Lower leg skin (tissue), 4 donors: ENCODE data around the gene NECAB2. TPM values are rescaled to one million over a fixed set of nuclear protein-coding genes. Genes with fewer than 3 reads are reported as not detected.

Experiments used
- DNase-seq, 2 donors: peaks; one replicate each; pipeline ENCODE4 v3.0.0-alpha.2; 2019; ENCODE audit warnings: low spot score in 2 of 2
- H3K4me3 ChIP-seq: fragments of 200-600 bp; sonication (generic); 2 replicates; pipeline ENCODE4 v1.5.1; 2017; ENCODE audit warnings: mild to moderate bottlenecking, low read depth; ENCODE audit not compliant: poor library complexity, severe bottlenecking
- POLR2A ChIP-seq, 2 donors: fragments of 450-650 bp; IDR thresholded peaks; one replicate each; pipeline ENCODE4 v1.6.1; 2016 to 2017; ENCODE audit warnings: antibody characterized with exemption in 2 of 2, mild to moderate bottlenecking in 1 of 2, moderate library complexity in 1 of 2
- WGBS, 2 donors: methylation state at CpG; one replicate each; pipeline ENCODE4 v1.1.5; 2018; 5-methylcytosine and 5-hydroxymethylcytosine counted together
- intact Hi-C: fragments of 100-400 bp; cut with DNase I; formaldehyde crosslinking; loops from one replicate; pipeline ENCODE4 v1.15.0; 2023; ENCODE audit warnings: low total_unique reads
- total RNA-seq, 4 donors: library from RNA; depleted of rRNA; stranded (reverse); fragments of >200 nt; gene quantifications; one replicate each; pipeline ENCODE4 v1.1.0, GENCODE V29; 2016
- TF ChIP-seq, protein P1 (sequence below), 3 donors: fragments of 450-650 bp; IDR thresholded peaks; one replicate each; pipeline ENCODE4 v1.5.1; 2016; ENCODE audit warnings: antibody characterized with exemption in 3 of 3, mild to moderate bottlenecking in 3 of 3, moderate library complexity in 2 of 3

NECAB2 gene
- total RNA-seq, 4 donors from 2014 or later: not detected

GRCh38 chr16:84013787-84014569 is 45.9 kb downstream of the NECAB2 start:
- no peak for TF ChIP-seq POLR2A (IDR thresholded peaks at IDR 0.05)
- TF ChIP-seq, protein P1, sequence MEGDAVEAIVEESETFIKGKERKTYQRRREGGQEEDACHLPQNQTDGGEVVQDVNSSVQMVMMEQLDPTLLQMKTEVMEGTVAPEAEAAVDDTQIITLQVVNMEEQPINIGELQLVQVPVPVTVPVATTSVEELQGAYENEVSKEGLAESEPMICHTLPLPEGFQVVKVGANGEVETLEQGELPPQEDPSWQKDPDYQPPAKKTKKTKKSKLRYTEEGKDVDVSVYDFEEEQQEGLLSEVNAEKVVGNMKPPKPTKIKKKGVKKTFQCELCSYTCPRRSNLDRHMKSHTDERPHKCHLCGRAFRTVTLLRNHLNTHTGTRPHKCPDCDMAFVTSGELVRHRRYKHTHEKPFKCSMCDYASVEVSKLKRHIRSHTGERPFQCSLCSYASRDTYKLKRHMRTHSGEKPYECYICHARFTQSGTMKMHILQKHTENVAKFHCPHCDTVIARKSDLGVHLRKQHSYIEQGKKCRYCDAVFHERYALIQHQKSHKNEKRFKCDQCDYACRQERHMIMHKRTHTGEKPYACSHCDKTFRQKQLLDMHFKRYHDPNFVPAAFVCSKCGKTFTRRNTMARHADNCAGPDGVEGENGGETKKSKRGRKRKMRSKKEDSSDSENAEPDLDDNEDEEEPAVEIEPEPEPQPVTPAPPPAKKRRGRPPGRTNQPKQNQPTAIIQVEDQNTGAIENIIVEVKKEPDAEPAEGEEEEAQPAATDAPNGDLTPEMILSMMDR (IDR thresholded peaks at IDR 0.05): no peak

GRCh38 chr16:84014570-84015327 is 46.7 kb downstream of the NECAB2 start:
- no peak for DNase-seq
- WGBS, 2 donors: 67 to 68% methylated on average over 14 of the region's 14 CpGs
- intact Hi-C loops: no loop called here
- TF ChIP-seq, protein P1 (IDR thresholded peaks at IDR 0.05): no peak
- TF ChIP-seq POLR2A (IDR thresholded peaks at IDR 0.05): no peak
- no peak overlapping the region for H3K4me3 ChIP-seq

More at GRCh38 chr16:84013787-84014569, 45.9 kb downstream of the NECAB2 start:
- H3K4me3 ChIP-seq: no peak overlapping the region
- intact Hi-C loops: no loop called here
- 17 to 22% methylated on average over 12 to 14 of the region's 14 CpGs for WGBS, 2 donors
- no peak for DNase-seq

GRCh38 chr16:84015399-84015798 is 47.4 kb downstream of the NECAB2 start:
- H3K4me3 ChIP-seq: no peak overlapping the region
- intact Hi-C loops: no loop called here
- no peak for TF ChIP-seq POLR2A (IDR thresholded peaks at IDR 0.05)
- TF ChIP-seq, protein P1 (IDR thresholded peaks at IDR 0.05): no peak
- WGBS, 2 donors: 77 to 82% methylated on average over 12 of the region's 12 CpGs
- DNase-seq: no peak

DNA sequence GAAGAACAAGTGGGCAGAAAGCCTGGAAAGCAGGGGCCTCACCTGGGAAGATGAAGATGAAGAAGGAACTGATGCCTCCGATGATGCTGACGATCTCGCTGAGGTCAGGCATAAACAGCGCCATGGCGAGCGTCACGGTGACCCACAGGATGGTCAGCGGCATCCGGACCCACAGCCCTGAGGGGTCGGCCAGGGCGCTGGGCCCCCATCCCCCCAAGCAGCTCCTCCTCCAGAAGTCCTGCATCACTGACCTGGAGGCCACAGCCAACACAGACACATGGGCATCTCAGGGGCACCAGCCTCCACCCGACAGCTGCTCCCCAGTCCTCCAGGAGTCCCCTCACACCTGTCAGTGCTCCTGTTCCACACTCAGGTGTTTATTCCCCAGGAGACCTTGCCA is 48.4 kb downstream of the NECAB2 start:
- WGBS, 2 donors: 91 to 92% methylated on average over 12 of the region's 12 CpGs
- TF ChIP-seq POLR2A (IDR thresholded peaks at IDR 0.05): no peak
- TF ChIP-seq, protein P1 (IDR thresholded peaks at IDR 0.05): no peak
- no peak overlapping the region for H3K4me3 ChIP-seq
- no peak for DNase-seq
- intact Hi-C loops: no loop called here

- TF ChIP-seq POLR2A (IDR thresholded peaks at IDR 0.05): no peak
- TF ChIP-seq, protein P1 (IDR thresholded peaks at IDR 0.05): no peak
- WGBS, 2 donors: 85 to 88% methylated on average over 4 of the region's 4 CpGs
- no peak for DNase-seq
- intact Hi-C loops: no loop called here
- no peak overlapping the region for H3K4me3 ChIP-seq
These were observed 50.7 kb downstream of the NECAB2 start for GRCh38 chr16:84018710-84019109.
